HG03457 (cell line): ENCODE measurements around the gene GPHN.
"Not testable (repeated sequence)": the region's sequence is repeated elsewhere in the genome, so short reads cannot be mapped to it uniquely, and the experiment has no call there.

ENCODE experiments used
- ATAC-seq: cut with Tn5 transposase; IDR thresholded peaks from one replicate; pipeline ENCODE4 v1.9.1; 2021; ENCODE audit warnings: moderate number of reproducible peaks; ENCODE audit not compliant: unreplicated experiment

Gene GPHN

GRCh38 chr14:66501592-66501991 is 6.4 kb upstream of the GPHN start:
- ATAC-seq = no peak

GRCh38 chr14:66502836-66503235 is 5.1 kb upstream of the GPHN start:
- ATAC-seq = not testable (repeated sequence)

- no peak for ATAC-seq
Measured at GRCh38 chr14:66503532-66503931, 4.4 kb upstream of the GPHN start.

GRCh38 chr14:66507181-66507721 is 696 bp upstream of the GPHN start:
- ATAC-seq = peak; percentile 17

GRCh38 chr14:66508547-66508845 is 549 bp downstream of the GPHN start:
- no peak for ATAC-seq

- no peak for ATAC-seq
Measured at GRCh38 chr14:66508846-66509621, 1.1 kb downstream of the GPHN start.

GRCh38 chr14:66509874-66510273 is 1.9 kb downstream of the GPHN start:
- ATAC-seq = no peak

GRCh38 chr14:66511849-66512248 is 3.9 kb downstream of the GPHN start:
- no peak for ATAC-seq

- ATAC-seq = no peak
Measured at GRCh38 chr14:66514213-66514612, 6.3 kb downstream of the GPHN start.

GRCh38 chr14:66530526-66530925 is 22.6 kb downstream of the GPHN start:
- no peak for ATAC-seq

- no peak for ATAC-seq
Measured at GRCh38 chr14:66539034-66539433, 31.1 kb downstream of the GPHN start.

- ATAC-seq = no peak
Measured at GRCh38 chr14:66540038-66540437, 32.1 kb downstream of the GPHN start.

- ATAC-seq = no peak
Measured at GRCh38 chr14:66541627-66542026, 33.7 kb downstream of the GPHN start.

GRCh38 chr14:66543996-66544395 is 36.0 kb downstream of the GPHN start:
- no peak for ATAC-seq

- ATAC-seq = not testable (repeated sequence)
Measured at GRCh38 chr14:66545191-66545590, 37.2 kb downstream of the GPHN start.

- not testable (repeated sequence) for ATAC-seq
Measured at GRCh38 chr14:66545751-66546150, 37.8 kb downstream of the GPHN start.

- no peak for ATAC-seq
Measured at GRCh38 chr14:66563731-66564130, 55.8 kb downstream of the GPHN start.

GRCh38 chr14:66568220-66568619 is 60.3 kb downstream of the GPHN start:
- ATAC-seq = no peak

GRCh38 chr14:66572826-66573225 is 64.9 kb downstream of the GPHN start:
- no peak for ATAC-seq

GRCh38 chr14:66575014-66575413 is 67.1 kb downstream of the GPHN start:
- ATAC-seq = no peak

GRCh38 chr14:66575939-66576338 is 68.0 kb downstream of the GPHN start:
- ATAC-seq = no peak

GRCh38 chr14:66587753-66588152 is 79.8 kb downstream of the GPHN start:
- ATAC-seq = not testable (repeated sequence)

GRCh38 chr14:66595394-66595793 is 87.4 kb downstream of the GPHN start:
- ATAC-seq = no peak
